ENCODE data around the gene BCL7B. TPM values are rescaled to one million over a fixed set of nuclear protein-coding genes. Genes with fewer than 3 reads are reported as not detected.

BCL7B gene
- total and polyA plus RNA-seq, 10 of the 15 experiments (the other 5 are each of a cell fraction or from before 2014, with no cell fraction given) = 10.9 to 61.8 (median 50.2) TPM

DNA sequence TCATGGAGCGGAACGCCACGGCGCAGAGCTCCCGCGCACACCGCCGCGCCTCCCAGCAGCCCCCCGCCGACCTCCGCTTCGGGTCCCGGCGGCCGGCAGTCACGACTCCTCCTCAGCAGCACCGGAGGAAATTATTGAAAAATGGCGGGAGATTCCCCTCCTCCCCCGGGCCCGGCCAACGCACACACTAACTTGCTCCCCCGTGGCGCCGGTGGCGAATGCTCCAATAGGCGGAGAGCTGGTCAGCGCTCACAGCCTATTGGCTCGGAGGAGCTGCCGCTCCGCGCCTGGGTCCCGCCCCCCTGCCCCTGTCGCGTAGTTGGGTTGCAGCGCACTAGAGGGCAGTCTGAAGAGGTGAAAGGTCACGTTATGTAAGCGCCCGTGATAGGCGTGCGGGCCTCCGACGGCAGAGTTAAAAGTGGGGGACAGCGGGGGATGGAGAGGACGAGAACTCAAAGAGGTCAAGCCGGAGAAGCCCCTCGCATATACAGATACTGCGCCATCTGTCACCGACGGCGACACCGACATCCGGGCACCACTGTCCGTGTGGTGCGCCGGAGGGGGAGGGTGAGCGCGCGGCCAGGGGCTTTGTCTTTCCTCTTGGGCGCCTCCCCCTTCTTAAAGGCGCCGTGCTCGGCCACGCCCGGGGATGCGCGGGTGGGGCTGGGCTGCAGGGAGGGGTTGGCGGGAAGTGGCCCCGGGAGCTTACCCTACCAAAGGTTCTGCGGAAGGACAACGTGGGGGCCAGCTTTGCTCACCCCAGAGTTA lies 35.2 kb downstream of the BCL7B start, which contains the start of gene BAZ1B:
Gene BAZ1B, minus strand, starts transcription at position 189 of the 768 bp plus-strand sequence. CDS start 360 bp downstream, outside the sequence.
- intact Hi-C loops (cut with micrococcal nuclease; ENCODE audit: unreplicated experiment) (loop anchor here (1.0 to 10.0 kb wide), 4 partner anchors 35 to 213 kb away; partner anchors contain the start of genes ABHD11, BCL7B, BUD23 and DNAJC30), in situ Hi-C loops (cut with MboI) (no loop called here)
- Histone ChIP-seq H3K36me3 (ENCODE audit: control insufficient read depth in 2 of 2, insufficient read depth in 2 of 2, low read length in 1 of 2) (peaks cover 0 to 5% of the 10 kb centered on the region in 2 experiments; a peak in 1 of 4 replicates), H3K79me2 (ENCODE audit: control insufficient read depth, insufficient read depth, low read length) (peaks cover 48% of the 10 kb centered on the region), H3K27me3 (replicated peaks in 1 of 2; ENCODE audit: control insufficient read depth in 2 of 2, insufficient read depth in 2 of 2, low read length in 1 of 2) (no peaks in the 10 kb centered on the region), H3K4me1 (ENCODE audit: control insufficient read depth, insufficient read depth, low read length) (peaks cover 21% of the 10 kb centered on the region), H3K9ac (ENCODE audit: control insufficient read depth, insufficient read depth, low read length) (peak within 1 kb of the TSS; percentile 80), H2AFZ (ENCODE audit: control insufficient read depth, low read depth, low read length) (peak within 1 kb of the TSS; percentile 97), H3K27ac (ENCODE audit: control insufficient read depth, insufficient read depth) (peak within 1 kb of the TSS; percentile 91), H3K4me2 (ENCODE audit: control insufficient read depth, insufficient read depth) (peak within 1 kb of the TSS; percentile 76), H4K20me1 (ENCODE audit: control insufficient read depth, insufficient read depth) (no peaks in the 10 kb centered on the region), H3K9me3 (replicated peaks; ENCODE audit: control insufficient read depth, insufficient read depth, low read length) (no peaks in the 10 kb centered on the region; the same call in 2 of the 3 replicates), H3K4me3 (peak within 1 kb of the TSS; percentile 77)
- ChIA-PET POLR2A (interaction anchor here (0.6 to 4.2 kb wide), 12 partner anchors 9 to 1128 kb away, joined by 3 to 41 read pairs (median 5); partner anchors contain the start of genes ABHD11, BCL7B, STX1A and TBL2), RAD21 (ENCODE audit: unreplicated experiment) (interaction anchor here (0.6 to 3.3 kb wide), 6 partner anchors 26 to 63 kb away, joined by 3 to 21 read pairs (median 3); partner anchors contain the start of genes BCL7B and TBL2), SMC1A (ENCODE audit: uncharacterized antibody, unreplicated experiment) (interaction anchor here (0.7 to 1.4 kb wide), 5 partner anchors 12 to 211 kb away, joined by 3 to 4 read pairs (median 4); no protein-coding TSS in a partner anchor), CTCF (interaction anchor here (0.6 to 1.9 kb wide), 5 partner anchors 14 to 207 kb away, joined by 3 to 4 read pairs (median 3); partner anchors contain the start of gene TBL2)
- ATAC-seq (peak; percentile 92), DNase-seq (ENCODE audit: low read depth, low spot score) (peak; percentile 95), FAIRE-seq (peak; percentile 69)
- WGBS (ENCODE audit: insufficient coverage, insufficient replicate concordance, low lambda C conversion rate, missing lambda C conversion rate) = under 1% methylated on average over 61 of the region's 71 CpGs
- no TSS peak for BruUV-seq (replicated peaks)
- no peak for TF ChIP-seq CBX3 (IDR thresholded peaks at IDR 0.05; ENCODE audit: borderline replicate concordance, low read depth)
- TF ChIP-seq, protein P1, sequence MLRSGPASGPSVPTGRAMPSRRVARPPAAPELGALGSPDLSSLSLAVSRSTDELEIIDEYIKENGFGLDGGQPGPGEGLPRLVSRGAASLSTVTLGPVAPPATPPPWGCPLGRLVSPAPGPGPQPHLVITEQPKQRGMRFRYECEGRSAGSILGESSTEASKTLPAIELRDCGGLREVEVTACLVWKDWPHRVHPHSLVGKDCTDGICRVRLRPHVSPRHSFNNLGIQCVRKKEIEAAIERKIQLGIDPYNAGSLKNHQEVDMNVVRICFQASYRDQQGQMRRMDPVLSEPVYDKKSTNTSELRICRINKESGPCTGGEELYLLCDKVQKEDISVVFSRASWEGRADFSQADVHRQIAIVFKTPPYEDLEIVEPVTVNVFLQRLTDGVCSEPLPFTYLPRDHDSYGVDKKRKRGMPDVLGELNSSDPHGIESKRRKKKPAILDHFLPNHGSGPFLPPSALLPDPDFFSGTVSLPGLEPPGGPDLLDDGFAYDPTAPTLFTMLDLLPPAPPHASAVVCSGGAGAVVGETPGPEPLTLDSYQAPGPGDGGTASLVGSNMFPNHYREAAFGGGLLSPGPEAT (IDR thresholded peaks at IDR 0.05; ENCODE audit: low read depth) = peak; percentile 89; the same call in 1 of the 2 replicates
- TF ChIP-seq ZNF384 (IDR thresholded peaks at IDR 0.05; ENCODE audit: borderline replicate concordance, low read depth, low read length) = no peak
- TF ChIP-seq, protein P2, sequence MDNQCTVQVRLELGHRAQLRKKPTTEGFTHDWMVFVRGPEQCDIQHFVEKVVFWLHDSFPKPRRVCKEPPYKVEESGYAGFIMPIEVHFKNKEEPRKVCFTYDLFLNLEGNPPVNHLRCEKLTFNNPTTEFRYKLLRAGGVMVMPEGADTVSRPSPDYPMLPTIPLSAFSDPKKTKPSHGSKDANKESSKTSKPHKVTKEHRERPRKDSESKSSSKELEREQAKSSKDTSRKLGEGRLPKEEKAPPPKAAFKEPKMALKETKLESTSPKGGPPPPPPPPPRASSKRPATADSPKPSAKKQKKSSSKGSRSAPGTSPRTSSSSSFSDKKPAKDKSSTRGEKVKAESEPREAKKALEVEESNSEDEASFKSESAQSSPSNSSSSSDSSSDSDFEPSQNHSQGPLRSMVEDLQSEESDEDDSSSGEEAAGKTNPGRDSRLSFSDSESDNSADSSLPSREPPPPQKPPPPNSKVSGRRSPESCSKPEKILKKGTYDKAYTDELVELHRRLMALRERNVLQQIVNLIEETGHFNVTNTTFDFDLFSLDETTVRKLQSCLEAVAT (IDR thresholded peaks at IDR 0.05) = no peak
- TF ChIP-seq SUZ12 (IDR thresholded peaks at IDR 0.05; ENCODE audit: unreplicated experiment) = no peak
- TF ChIP-seq RELA (IDR thresholded peaks at IDR 0.05; ENCODE audit: borderline replicate concordance, partially characterized antibody) = peak; percentile 75
- TF ChIP-seq SMC3 (IDR thresholded peaks at IDR 0.05; ENCODE audit: borderline replicate concordance, low read length) = no peak
- TF ChIP-seq, protein P3, sequence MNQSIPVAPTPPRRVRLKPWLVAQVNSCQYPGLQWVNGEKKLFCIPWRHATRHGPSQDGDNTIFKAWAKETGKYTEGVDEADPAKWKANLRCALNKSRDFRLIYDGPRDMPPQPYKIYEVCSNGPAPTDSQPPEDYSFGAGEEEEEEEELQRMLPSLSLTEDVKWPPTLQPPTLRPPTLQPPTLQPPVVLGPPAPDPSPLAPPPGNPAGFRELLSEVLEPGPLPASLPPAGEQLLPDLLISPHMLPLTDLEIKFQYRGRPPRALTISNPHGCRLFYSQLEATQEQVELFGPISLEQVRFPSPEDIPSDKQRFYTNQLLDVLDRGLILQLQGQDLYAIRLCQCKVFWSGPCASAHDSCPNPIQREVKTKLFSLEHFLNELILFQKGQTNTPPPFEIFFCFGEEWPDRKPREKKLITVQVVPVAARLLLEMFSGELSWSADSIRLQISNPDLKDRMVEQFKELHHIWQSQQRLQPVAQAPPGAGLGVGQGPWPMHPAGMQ (IDR thresholded peaks at IDR 0.05; ENCODE audit: borderline replicate concordance) = no peak
- TF ChIP-seq ZSCAN29 (IDR thresholded peaks at IDR 0.05) = no peak
- peak; percentile 64 for TF ChIP-seq KLF5 (IDR thresholded peaks at IDR 0.05; ENCODE audit: partially characterized antibody)
- peak; percentile 76 for TF ChIP-seq NR2C2 (IDR thresholded peaks at IDR 0.05; ENCODE audit: borderline replicate concordance, control insufficient read depth, insufficient read length, low read depth)
- TF ChIP-seq YBX1 (IDR thresholded peaks at IDR 0.05) = no peak
- no peak for TF ChIP-seq JUNB (IDR thresholded peaks at IDR 0.05)
- TF ChIP-seq, protein P4, sequence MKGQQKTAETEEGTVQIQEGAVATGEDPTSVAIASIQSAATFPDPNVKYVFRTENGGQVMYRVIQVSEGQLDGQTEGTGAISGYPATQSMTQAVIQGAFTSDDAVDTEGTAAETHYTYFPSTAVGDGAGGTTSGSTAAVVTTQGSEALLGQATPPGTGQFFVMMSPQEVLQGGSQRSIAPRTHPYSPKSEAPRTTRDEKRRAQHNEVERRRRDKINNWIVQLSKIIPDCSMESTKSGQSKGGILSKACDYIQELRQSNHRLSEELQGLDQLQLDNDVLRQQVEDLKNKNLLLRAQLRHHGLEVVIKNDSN (IDR thresholded peaks at IDR 0.05; ENCODE audit: borderline replicate concordance, extremely low read length, insufficient read depth, low read depth, low read length) = no peak
- TF ChIP-seq BACH1 (IDR thresholded peaks at IDR 0.05; ENCODE audit: borderline replicate concordance) = peak; percentile 28; the same call in 1 of the 2 replicates
- no peak for TF ChIP-seq EP300 (IDR thresholded peaks at IDR 0.05; ENCODE audit: borderline replicate concordance in 1 of 2, control insufficient read depth in 1 of 2, low read depth in 2 of 2, low read length in 2 of 2)
- peak; percentile 65; the same call in 1 of the 2 replicates for TF ChIP-seq PAX5 (IDR thresholded peaks at IDR 0.05; ENCODE audit: borderline replicate concordance, low read depth, low read length)
